ENCODE data around the gene TMEM221. TPM values are rescaled to one million over a fixed set of nuclear protein-coding genes. Genes with fewer than 3 reads are reported as not detected.

Gene TMEM221
- total RNA-seq, 1 donor from 2014 or later = not detected

GRCh38 chr19:17389957-17390664 is 58.4 kb downstream of the TMEM221 start:
- no peaks in the 10 kb centered on the region for H3K27me3 ChIP-seq
- no peaks in the 10 kb centered on the region for H3K36me3 ChIP-seq
- intact Hi-C loops (cut with DNase I) = loop anchor here (2.0 kb wide), 3 partner anchors 53 to 97 kb away; partner anchors contain the start of gene GTPBP3
- peaks cover 0 to 3% of the 10 kb centered on the region in 2 donors for H3K9me3 ChIP-seq
- peak in 2 of 3 experiments; percentile 3 to 11 for TF ChIP-seq CTCF (IDR thresholded peaks at IDR 0.05)
- H3K4me1 ChIP-seq = peaks cover 4 to 6% of the 10 kb centered on the region in 2 donors
- H3K4me3 ChIP-seq = peak overlapping the region; percentile 45 to 71
- no peak for DNase-seq (ENCODE audit: low spot score in 2 of 2)
- H3K27ac ChIP-seq = peak overlapping the region in 1 of 2 donors; percentile 32

- Histone ChIP-seq H3K36me3 (no peaks in the 10 kb centered on the region), H3K27me3 (no peaks in the 10 kb centered on the region), H3K4me1 (peaks cover 4 to 6% of the 10 kb centered on the region in 2 donors), H3K9me3 (peaks cover 0 to 3% of the 10 kb centered on the region in 2 donors), H3K4me3 (no peak overlapping the region), H3K27ac (no peak overlapping the region)
- intact Hi-C loops (cut with DNase I) = no loop called here
- TF ChIP-seq CTCF (IDR thresholded peaks at IDR 0.05) = no peak
- DNase-seq (ENCODE audit: low spot score in 2 of 2) = no peak
Measured at GRCh38 chr19:17389288-17389687, 59.2 kb downstream of the TMEM221 start.

GRCh38 chr19:17385878-17386611 is 62.4 kb downstream of the TMEM221 start:
- no peak overlapping the region for H3K4me3 ChIP-seq
- DNase-seq (ENCODE audit: low spot score in 2 of 2) = peak in 1 of 2 donors; percentile 79
- no peaks in the 10 kb centered on the region for H3K36me3 ChIP-seq
- H3K9me3 ChIP-seq = peaks cover 0 to 3% of the 10 kb centered on the region in 2 donors
- peaks cover 2 to 13% of the 10 kb centered on the region in 2 donors for H3K4me1 ChIP-seq
- intact Hi-C loops (cut with DNase I) = loop anchor here (1.0 kb wide), 1 partner anchor 40 kb away; no protein-coding TSS in a partner anchor
- H3K27me3 ChIP-seq = no peaks in the 10 kb centered on the region
- peak; percentile 93 to 95 (median 95) for TF ChIP-seq CTCF (IDR thresholded peaks at IDR 0.05)
- H3K27ac ChIP-seq = no peak overlapping the region

Other genes starting within 250 kb of the TMEM221 start
- gene USE1, start 233.3 kb downstream of the TMEM221 start, total RNA-seq = 234 TPM
- 13.7 TPM for gene OCEL1, start 222.4 kb downstream of the TMEM221 start, total RNA-seq
- gene NR2F6, start 202.7 kb downstream of the TMEM221 start, total RNA-seq = 181 TPM
- gene USHBP1, start 183.9 kb downstream of the TMEM221 start, total RNA-seq = 12.3 TPM
- 85.5 TPM for gene BABAM1, start 181.2 kb downstream of the TMEM221 start, total RNA-seq
- gene ANKLE1, start 166.8 kb downstream of the TMEM221 start, total RNA-seq = not detected
- gene ABHD8, start 145.2 kb downstream of the TMEM221 start, total RNA-seq = 32.2 TPM
- 98.9 TPM for gene MRPL34, start 142.8 kb downstream of the TMEM221 start, total RNA-seq
- 15.8 TPM for gene DDA1, start 139.1 kb downstream of the TMEM221 start, total RNA-seq
- 34.8 TPM for gene ANO8, start 113.8 kb downstream of the TMEM221 start, total RNA-seq
- 256 TPM for gene GTPBP3, start 111.1 kb downstream of the TMEM221 start, total RNA-seq
- gene PLVAP, start 71.3 kb downstream of the TMEM221 start, total RNA-seq = 378 TPM
- gene CCDC194, start 54.5 kb downstream of the TMEM221 start, total RNA-seq = not detected
- 151 TPM for gene BST2, start 43.0 kb downstream of the TMEM221 start, total RNA-seq
- gene MVB12A, start 28.6 kb downstream of the TMEM221 start, total RNA-seq = 49.6 TPM
- gene NXNL1, start 12.3 kb upstream of the TMEM221 start, total RNA-seq = not detected
- 64.9 TPM for gene SLC27A1, start 21.9 kb upstream of the TMEM221 start, total RNA-seq
- 143 TPM for gene PGLS, start 63.0 kb upstream of the TMEM221 start, total RNA-seq
- 95.4 TPM for gene COLGALT1, start 107.0 kb upstream of the TMEM221 start, total RNA-seq
- 2.2 TPM for gene UNC13A, start 239.7 kb upstream of the TMEM221 start, total RNA-seq